ENCODE results near the gene RBKS.

GRCh38 chr2:27885234-27885633, 5.0 kb downstream of the RBKS start:
- no peak for TF ChIP-seq TFAP4 (IDR thresholded peaks at IDR 0.05; ENCODE audit: borderline replicate concordance, low read depth)
- TF ChIP-seq HDAC2 (CRISPR knock-in tag; IDR thresholded peaks at IDR 0.05): no peak
- no peak for TF ChIP-seq SATB2 (CRISPR knock-in tag; IDR thresholded peaks at IDR 0.05)
- no peak for TF ChIP-seq ZBTB40 (IDR thresholded peaks at IDR 0.05)
- TF ChIP-seq ZBTB40 (CRISPR knock-in tag; IDR thresholded peaks at IDR 0.05): no peak
- no peak for TF ChIP-seq ZNF224 (CRISPR knock-in tag; IDR thresholded peaks at IDR 0.05)
- no peak for TF ChIP-seq PRPF4 (IDR thresholded peaks at IDR 0.05; ENCODE audit: low read depth, low read length, poor library complexity, severe bottlenecking)
- no peak for TF ChIP-seq MLLT10 (CRISPR knock-in tag; IDR thresholded peaks at IDR 0.05)
- TF ChIP-seq CTCF (CRISPR knock-in tag; IDR thresholded peaks at IDR 0.05): no peak
- no peak for TF ChIP-seq ZBTB4 (CRISPR knock-in tag; IDR thresholded peaks at IDR 0.05; ENCODE audit: borderline replicate concordance)

Data from HepG2 (cell line).